T-cell (primary cell): ENCODE data around the gene B3GNT9. TPM values are rescaled to one million over a fixed set of nuclear protein-coding genes. Genes with fewer than 3 reads are reported as not detected.
A peak's percentile ranks its signal among the peaks of the same experiment; 100 is the strongest.

Experiments used
- ATAC-seq, 4 experiments: fragments of 200-7000 bp in 3 of 4; fragments of 150-1000 bp in 1 of 4; cut with Tn5 transposase; replicated peaks in 1 of 4; 1 replicate in 3 of 4; 2 replicates in 1 of 4; pipeline ENCODE4 v1.10.0; 2021; ENCODE audit warnings: moderate library complexity in 3 of 4, mild to moderate bottlenecking in 2 of 4, moderate number of reproducible peaks in 1 of 4
- CTCF ChIA-PET, 2 donors: fragments of 300-600 bp; sonication (Branson Sonifier 250); formaldehyde crosslinking; loops; one replicate each; lab custom pipeline; 2022; ENCODE audit warnings: antibody characterized with exemption in 2 of 2; lab: Charles Lee
- POLR2A ChIA-PET, 2 donors: fragments of 300-600 bp; sonication (Branson Sonifier 250); formaldehyde crosslinking; loops; one replicate each; lab custom pipeline; 2022; ENCODE audit warnings: antibody characterized with exemption in 2 of 2; lab: Charles Lee
- DNase-seq, 35 experiments: peaks; one replicate each; pipeline versions ENCODE4 v3.0.0 to v3.0.0-alpha.2; 2013 to 2023
- H3K27ac ChIP-seq: one replicate; pipeline ENCODE4 v1.5.1; 2013; ENCODE audit warnings: low read length
- H3K27me3 ChIP-seq, 2 experiments: replicated peaks in 1 of 2; 1 replicate in 1 of 2; 2 replicates in 1 of 2; pipeline versions ENCODE4 v1.6.1 to v1.7.0; 2013; ENCODE audit warnings: low read length in 1 of 2, mixed read lengths in 1 of 2; ENCODE audit not compliant: control insufficient read depth in 2 of 2, insufficient read depth in 2 of 2; ENCODE audit errors: extremely low read depth in 1 of 2
- H3K36me3 ChIP-seq, 2 donors: 1 replicate in 1 of 2; 2 replicates in 1 of 2; pipeline versions ENCODE4 v1.6.1 to v1.7.0; 2013; ENCODE audit warnings: low read length in 1 of 2; ENCODE audit not compliant: control insufficient read depth in 2 of 2, insufficient read depth in 1 of 2; ENCODE audit errors: extremely low read depth in 1 of 2
- H3K4me1 ChIP-seq, 2 experiments: 1 replicate in 1 of 2; 2 replicates in 1 of 2; pipeline versions ENCODE4 v1.6.1 to v1.7.0; 2013; ENCODE audit warnings: low read length in 2 of 2, mixed read lengths in 1 of 2; ENCODE audit not compliant: insufficient read depth in 2 of 2, control insufficient read depth in 1 of 2; ENCODE audit errors: extremely low read depth in 1 of 2
- H3K4me3 ChIP-seq, 2 donors: 1 replicate in 1 of 2; 2 replicates in 1 of 2; pipeline versions ENCODE4 v1.5.1 to v1.7.0; 2013; ENCODE audit warnings: mild to moderate bottlenecking in 2 of 2, low read length in 1 of 2, moderate library complexity in 1 of 2; ENCODE audit not compliant: control insufficient read depth in 1 of 2; ENCODE audit errors: extremely low read depth in 1 of 2
- H3K9me3 ChIP-seq: 2 replicates; pipeline ENCODE4 v1.7.0; 2013
- H3K27ac Mint-ChIP-seq, 2 donors: one replicate each; pipeline ENCODE4 v1.8.0; 2020 to 2021; ENCODE audit warnings: mild to moderate bottlenecking in 2 of 2, mixed read lengths in 2 of 2
- H3K27me3 Mint-ChIP-seq, 2 donors: one replicate each; pipeline ENCODE4 v1.8.0; 2021 to 2022; ENCODE audit warnings: mixed read lengths in 2 of 2
- H3K36me3 Mint-ChIP-seq: one replicate; pipeline ENCODE4 v1.8.0; 2021; ENCODE audit warnings: mixed read lengths
- H3K4me1 Mint-ChIP-seq, 3 donors: one replicate each; pipeline ENCODE4 v1.8.0; 2020 to 2022; ENCODE audit warnings: mixed read lengths in 3 of 3, mild to moderate bottlenecking in 1 of 3
- H3K4me3 Mint-ChIP-seq, 3 donors: one replicate each; pipeline ENCODE4 v1.8.0; 2020 to 2022; ENCODE audit warnings: mild to moderate bottlenecking in 3 of 3, mixed read lengths in 3 of 3, moderate library complexity in 3 of 3
- H3K9me3 Mint-ChIP-seq, 3 donors: one replicate each; pipeline ENCODE4 v1.8.0; 2020 to 2022; ENCODE audit warnings: mixed read lengths in 3 of 3
- WGBS: methylation state at CpG from one replicate; pipeline ENCODE4 v1.1.5; 2013; ENCODE audit warnings: missing lambda C conversion rate; ENCODE audit not compliant: insufficient coverage; 5-methylcytosine and 5-hydroxymethylcytosine counted together
- total RNA-seq, 35 experiments: library from RNA in 6 of 35; stranded (reverse) in 6 of 35; fragments of 120-200 nt in 1 of 35; gene quantifications; one replicate each; pipeline versions ENCODE4 v1.2.1 to v1.2.4 and lab custom pipeline; 2013 to 2026

Gene B3GNT9
- total RNA-seq, 5 donors from 2014 or later (not counting 1 experiment from before 2014, with no cell fraction given), result 3.0 to 9.5 (median 4.9) TPM

GRCh38 chr16:67197704-67198103 lies 46.9 kb upstream of the B3GNT9 start:
- Histone ChIP-seq H3K36me3 (peaks cover 27 to 74% of the 10 kb centered on the region in 2 donors), H3K4me1 (peaks cover 0 to 42% of the 10 kb centered on the region in 2 experiments), H3K27me3 (no peaks in the 10 kb centered on the region), H3K27ac (no peak overlapping the region), H3K4me3 (no peak overlapping the region), H3K9me3 (no peaks in the 10 kb centered on the region)
- 79% methylated on average over 5 of the region's 6 CpGs for WGBS
- Mint-ChIP-seq H3K4me3 (no peak overlapping the region), H3K27ac (no peak overlapping the region), H3K27me3 (no peaks in the 10 kb centered on the region), H3K9me3 (no peaks in the 10 kb centered on the region), H3K36me3 (peaks cover 23% of the 10 kb centered on the region), H3K4me1 (peaks cover 29 to 44% (median 31%) of the 10 kb centered on the region in 3 donors)
- POLR2A ChIA-PET, result no interaction called here
- ATAC-seq, result no peak
- CTCF ChIA-PET, result interaction anchor here in 1 of 2 donors (0.5 to 1.2 kb wide), 3 partner anchors 19 to 42 kb away, joined by 3 to 5 read pairs (median 4); no protein-coding TSS in a partner anchor
- no peak for DNase-seq

GRCh38 chr16:67196881-67197280 lies 46.1 kb upstream of the B3GNT9 start:
- POLR2A ChIA-PET, result interaction anchor here in 1 of 2 donors (0.7 kb wide), 1 partner anchor 259 kb away, joined by 4 read pairs; no protein-coding TSS in a partner anchor
- H3K4me1 ChIP-seq, result peaks cover 0 to 49% of the 10 kb centered on the region in 2 experiments
- no peak overlapping the region for H3K4me3 ChIP-seq
- no peak overlapping the region for H3K27ac ChIP-seq
- H3K9me3 ChIP-seq, result no peaks in the 10 kb centered on the region
- Mint-ChIP-seq H3K4me1 (peaks cover 34 to 49% (median 36%) of the 10 kb centered on the region in 3 donors), H3K4me3 (peak overlapping the region in 1 of 3 donors; percentile 1), H3K9me3 (no peaks in the 10 kb centered on the region), H3K27ac (peak overlapping the region in 1 of 2 donors; percentile 55), H3K36me3 (peaks cover 23% of the 10 kb centered on the region), H3K27me3 (no peaks in the 10 kb centered on the region)
- no peaks in the 10 kb centered on the region for H3K27me3 ChIP-seq
- peaks cover 20 to 66% of the 10 kb centered on the region in 2 donors for H3K36me3 ChIP-seq
- ATAC-seq, result no peak
- CTCF ChIA-PET, result no interaction called here
- DNase-seq, result no peak
- 100% methylated on average over 1 of the region's 1 CpG for WGBS

- WGBS, result 98% methylated on average over 4 of the region's 5 CpGs
- Mint-ChIP-seq H3K27ac (no peak overlapping the region), H3K4me3 (no peak overlapping the region), H3K9me3 (no peaks in the 10 kb centered on the region), H3K36me3 (peaks cover 23% of the 10 kb centered on the region), H3K4me1 (peaks cover 42 to 56% (median 43%) of the 10 kb centered on the region in 3 donors), H3K27me3 (no peaks in the 10 kb centered on the region)
- no peak for DNase-seq
- no peak overlapping the region for H3K27ac ChIP-seq
- no peak overlapping the region for H3K4me3 ChIP-seq
- peaks cover 18 to 56% of the 10 kb centered on the region in 2 donors for H3K36me3 ChIP-seq
- H3K9me3 ChIP-seq, result no peaks in the 10 kb centered on the region
- no peak for ATAC-seq
- ChIA-PET CTCF (interaction anchor here in 1 of 2 donors (0.5 kb wide), 1 partner anchor 186 kb away, joined by 3 read pairs; no protein-coding TSS in a partner anchor), POLR2A (no interaction called here)
- no peaks in the 10 kb centered on the region for H3K27me3 ChIP-seq
- peaks cover 5 to 57% of the 10 kb centered on the region in 2 experiments for H3K4me1 ChIP-seq
Observed at GRCh38 chr16:67195676-67196075, 44.9 kb upstream of the B3GNT9 start.

- Histone ChIP-seq H3K36me3 (peaks cover 18 to 49% of the 10 kb centered on the region in 2 donors), H3K4me1 (peaks cover 5 to 57% of the 10 kb centered on the region in 2 experiments), H3K27me3 (peaks cover 0 to 5% of the 10 kb centered on the region in 2 experiments), H3K27ac (no peak overlapping the region), H3K9me3 (no peaks in the 10 kb centered on the region), H3K4me3 (no peak overlapping the region)
- ATAC-seq, result no peak
- ChIA-PET CTCF (interaction anchor here (0.7 kb wide), 2 partner anchors 21 to 141 kb away, joined by 3 to 5 read pairs; no protein-coding TSS in a partner anchor), POLR2A (interaction anchor here in 1 of 2 donors (0.6 kb wide), 1 partner anchor 312 kb away, joined by 3 read pairs; no protein-coding TSS in a partner anchor)
- H3K9me3 Mint-ChIP-seq, result no peaks in the 10 kb centered on the region
- no peak for DNase-seq
- H3K4me1 Mint-ChIP-seq, result peaks cover 42 to 56% (median 43%) of the 10 kb centered on the region in 3 donors
- H3K27ac Mint-ChIP-seq, result peak overlapping the region in 1 of 2 donors; percentile 28
- WGBS, result 100% methylated on average over 3 of the region's 6 CpGs
- peak overlapping the region; percentile 39 to 91 (median 87) for H3K4me3 Mint-ChIP-seq
- H3K36me3 Mint-ChIP-seq, result peaks cover 23% of the 10 kb centered on the region
- H3K27me3 Mint-ChIP-seq, result no peaks in the 10 kb centered on the region
Observed at GRCh38 chr16:67194260-67194659, 43.5 kb upstream of the B3GNT9 start.

GRCh38 chr16:67193536-67193935 lies 42.7 kb upstream of the B3GNT9 start:
- ATAC-seq, result no peak
- H3K4me1 Mint-ChIP-seq, result peaks cover 42 to 56% (median 43%) of the 10 kb centered on the region in 3 donors
- DNase-seq, result no peak
- ChIA-PET POLR2A (no interaction called here), CTCF (interaction anchor here (0.7 kb wide), 2 partner anchors 22 to 140 kb away, joined by 3 to 5 read pairs; no protein-coding TSS in a partner anchor)
- H3K4me3 Mint-ChIP-seq, result peak overlapping the region; percentile 78 to 91 (median 87)
- H3K4me3 ChIP-seq, result peak overlapping the region in 1 of 2 donors; percentile 33
- H3K27ac Mint-ChIP-seq, result peak overlapping the region; percentile 67 to 79
- no peaks in the 10 kb centered on the region for H3K27me3 Mint-ChIP-seq
- H3K36me3 ChIP-seq, result peaks cover 18 to 49% of the 10 kb centered on the region in 2 donors
- peak overlapping the region; percentile 74 for H3K27ac ChIP-seq
- peaks cover 5 to 57% of the 10 kb centered on the region in 2 experiments for H3K4me1 ChIP-seq
- no peaks in the 10 kb centered on the region for H3K9me3 ChIP-seq
- peaks cover 23% of the 10 kb centered on the region for H3K36me3 Mint-ChIP-seq
- H3K9me3 Mint-ChIP-seq, result no peaks in the 10 kb centered on the region
- H3K27me3 ChIP-seq, result peaks cover 0 to 9% of the 10 kb centered on the region in 2 experiments

GRCh38 chr16:67192781-67193361 lies 42.1 kb upstream of the B3GNT9 start:
- CTCF ChIA-PET, result interaction anchor here (0.6 to 0.7 kb wide), 2 partner anchors 288 to 293 kb away, joined by 3 read pairs; partner anchors contain the start of gene ATP6V0D1 (in 1 of the 2)
- POLR2A ChIA-PET, result no interaction called here

More at GRCh38 chr16:67192781-67193361, 42.1 kb upstream of the B3GNT9 start:
- H3K27ac Mint-ChIP-seq, result peak overlapping the region; percentile 67 to 79
- WGBS, result 23% methylated on average over 13 of the region's 17 CpGs
- H3K4me3 ChIP-seq, result peak overlapping the region; percentile 88 to 98
- H3K36me3 ChIP-seq, result peaks cover 11 to 43% of the 10 kb centered on the region in 2 donors
- peaks cover 42 to 56% (median 43%) of the 10 kb centered on the region in 3 donors for H3K4me1 Mint-ChIP-seq
- peaks cover 0 to 11% of the 10 kb centered on the region in 2 experiments for H3K27me3 ChIP-seq
- DNase-seq (peak in 2 of 35 experiments; percentile 23 to 28), ATAC-seq (no peak)
- H3K4me1 ChIP-seq, result peaks cover 5 to 57% of the 10 kb centered on the region in 2 experiments
- H3K4me3 Mint-ChIP-seq, result peak overlapping the region; percentile 78 to 91 (median 87)
- no peaks in the 10 kb centered on the region for H3K9me3 ChIP-seq
- no peaks in the 10 kb centered on the region for H3K9me3 Mint-ChIP-seq
- H3K36me3 Mint-ChIP-seq, result peaks cover 23% of the 10 kb centered on the region
- H3K27me3 Mint-ChIP-seq, result no peaks in the 10 kb centered on the region
- H3K27ac ChIP-seq, result peak overlapping the region; percentile 74
